ENCODE results near the gene TWF1.
"Not testable (repeated sequence)": the region's sequence is repeated elsewhere in the genome, so short reads cannot be mapped to it uniquely, and the experiment has no call there.

Gene TWF1

DNA sequence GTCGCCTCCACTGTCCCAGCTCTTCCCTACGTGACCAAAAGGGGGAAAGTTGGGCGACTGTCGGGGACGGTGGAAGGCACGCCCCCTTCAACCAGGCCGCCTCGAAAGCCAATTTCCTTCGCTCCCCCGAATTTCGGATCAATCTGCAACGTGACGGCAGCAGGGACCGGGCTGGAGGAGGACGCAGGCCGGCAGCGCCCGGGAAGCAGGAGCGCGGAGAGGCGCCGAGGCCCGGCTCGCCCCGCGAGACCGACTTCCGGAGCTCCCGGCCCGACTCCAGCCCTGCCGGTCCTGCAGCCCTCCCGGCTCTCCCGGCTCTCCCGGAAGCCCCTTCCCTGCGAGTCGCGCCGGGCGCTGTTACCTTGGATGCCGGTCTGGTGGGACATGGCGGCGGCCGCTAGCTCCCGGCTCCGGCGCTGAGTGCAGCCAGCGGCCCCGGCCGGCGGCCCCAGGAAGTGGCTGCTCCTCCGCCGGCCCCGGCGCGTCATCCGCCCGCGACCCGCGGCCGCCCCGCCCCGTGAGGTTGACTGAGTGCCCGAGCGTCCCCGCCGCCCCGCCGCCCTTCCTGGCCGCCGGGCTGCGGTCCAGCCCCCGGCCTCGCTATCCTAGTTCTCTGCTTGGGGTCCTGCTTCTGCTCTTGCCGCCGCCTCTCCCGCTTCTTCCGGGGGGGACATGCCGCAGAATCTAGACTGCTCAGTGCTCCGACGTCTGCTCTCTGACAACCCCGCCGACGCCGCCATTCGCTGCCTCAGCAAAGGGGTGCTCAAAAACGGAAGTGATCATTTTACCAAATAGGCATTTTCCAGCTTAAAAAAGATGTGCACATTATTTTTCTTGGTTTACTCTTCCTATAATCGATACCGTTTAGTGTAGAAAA, at the start of gene TWF1:
Gene TWF1, minus strand, starts transcription at position 458 of the 877 bp plus-strand sequence. Its CDS starts 72 bp downstream, at position 386.
- DNase-seq = peak; percentile 82

DNA sequence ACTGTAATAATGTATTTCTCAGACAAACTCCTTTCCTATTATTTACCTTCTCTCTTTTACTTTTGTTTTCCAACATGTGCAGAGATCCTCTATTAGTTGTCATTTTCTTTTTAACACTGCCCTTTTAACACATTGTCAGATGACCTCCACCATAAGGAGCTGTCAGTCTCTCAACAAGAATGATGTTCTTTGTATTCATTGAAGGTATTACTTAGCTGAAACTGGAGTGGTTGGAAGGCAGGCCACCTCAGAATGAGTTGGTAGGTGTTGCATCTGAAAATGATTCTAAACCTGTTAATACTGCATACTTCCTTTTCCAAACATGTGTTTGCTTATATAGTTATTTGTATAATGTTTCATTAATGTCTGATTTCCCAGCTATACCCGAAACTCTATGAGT, 46.6 kb upstream of the TWF1 start:
- DNase-seq = no peak

DNA sequence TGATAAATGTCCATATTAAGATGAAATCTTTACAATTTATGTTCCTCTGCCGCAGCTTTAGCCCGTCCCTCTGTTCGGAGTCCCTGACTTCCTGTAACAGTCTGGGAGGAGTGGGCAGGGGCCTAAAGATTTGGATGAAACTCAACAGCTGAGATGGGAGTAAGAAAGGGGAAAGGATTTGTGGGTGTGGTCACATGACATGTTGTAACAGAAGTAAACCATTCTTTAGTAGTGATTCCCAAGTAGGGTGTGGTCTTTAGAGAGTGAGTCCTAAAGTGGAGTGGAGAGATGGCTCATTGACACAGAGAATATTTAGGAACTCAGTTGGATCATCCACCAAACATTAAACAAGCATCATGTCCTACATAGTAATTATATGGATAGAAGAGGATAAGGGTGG, 42.7 kb upstream of the TWF1 start:
- no peak for DNase-seq

DNA sequence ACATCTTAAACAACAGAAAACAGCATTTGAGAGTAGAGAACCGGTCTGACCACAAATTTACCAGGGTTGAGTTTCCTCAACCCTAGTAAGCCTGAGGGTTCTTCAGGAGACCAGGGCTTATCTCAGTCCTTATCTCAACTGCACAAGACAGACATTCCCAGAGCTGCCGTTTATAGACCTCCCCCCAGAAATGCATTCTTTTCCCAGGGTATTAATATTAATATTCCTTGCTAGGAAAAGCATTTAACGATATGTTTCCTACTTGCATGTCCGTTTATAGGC, 42.0 kb upstream of the TWF1 start:
- DNase-seq = no peak

DNA sequence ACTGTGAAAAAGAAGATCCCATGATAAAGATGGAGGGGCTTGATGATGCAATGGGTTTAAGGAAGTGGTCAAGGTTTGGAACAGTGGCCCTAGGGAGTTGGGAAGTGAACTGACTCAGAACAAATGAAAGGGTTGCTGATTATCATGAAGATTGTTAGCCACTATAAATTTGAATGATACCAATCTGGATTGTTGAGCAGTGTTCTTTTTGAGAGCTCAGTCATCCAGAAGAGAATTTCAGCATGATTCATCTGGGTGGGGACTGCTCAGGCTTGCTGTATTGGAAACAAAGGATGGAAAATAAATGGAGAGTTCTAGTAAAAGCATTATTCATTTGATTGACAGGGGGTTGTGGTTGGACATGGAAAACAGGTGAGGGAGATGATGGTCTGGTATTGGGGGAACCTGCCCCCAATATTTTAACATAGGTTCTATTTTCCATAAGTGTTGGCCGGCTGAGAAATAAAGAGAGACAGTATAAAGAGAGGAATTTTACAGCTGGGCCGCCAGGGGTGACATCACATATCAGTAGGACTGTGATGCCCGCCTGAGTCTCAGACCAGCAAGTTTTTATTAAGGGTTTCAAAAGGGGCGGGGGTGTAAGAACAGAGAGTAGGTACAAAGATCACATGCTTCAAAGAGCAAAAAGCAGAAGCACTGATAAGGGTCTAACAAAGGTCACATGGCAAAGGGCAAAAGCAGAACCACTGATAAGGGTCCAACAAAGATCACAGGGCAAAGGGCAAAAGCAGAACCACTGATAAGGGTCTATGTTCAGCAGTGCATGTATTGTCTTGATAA, 41.5 kb upstream of the TWF1 start:
- DNase-seq = not testable (repeated sequence)

DNA sequence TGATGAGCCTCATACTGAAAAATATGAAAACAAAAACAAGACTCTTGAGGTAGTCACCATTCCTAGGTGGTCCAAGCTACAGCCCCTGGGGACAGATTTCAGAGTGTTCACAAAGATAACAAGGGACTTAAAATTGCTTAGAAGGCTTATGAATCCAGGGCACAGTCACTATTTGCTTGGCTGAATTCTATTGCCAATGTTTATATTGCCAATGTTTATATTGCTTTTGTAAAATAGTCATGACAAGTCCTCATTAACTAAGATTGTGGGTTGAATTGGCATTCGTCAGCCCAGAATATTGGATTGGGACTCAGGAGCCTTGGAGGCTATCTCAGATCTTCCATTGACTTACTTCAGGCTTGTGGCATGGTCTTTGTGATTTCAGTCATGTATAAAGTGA, 36.1 kb upstream of the TWF1 start:
- DNase-seq = no peak

DNA sequence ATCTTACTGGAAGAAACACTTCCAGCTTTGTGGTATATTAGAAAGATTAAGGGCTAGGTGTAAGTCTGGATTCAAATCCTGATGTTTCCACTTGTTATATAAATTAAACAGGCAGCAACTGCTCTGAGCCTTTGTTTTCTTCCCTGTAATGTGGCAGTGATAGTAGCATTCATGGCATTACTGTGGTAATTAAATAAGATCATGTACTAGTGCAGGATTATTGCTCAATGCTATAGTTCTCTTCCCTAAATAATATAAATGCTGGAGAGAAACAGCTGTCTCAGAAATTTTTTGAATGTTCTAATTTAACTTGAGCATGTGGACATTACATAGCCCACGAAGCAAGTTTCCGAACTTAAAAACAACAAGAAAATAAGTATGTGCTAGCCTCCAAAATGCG, 35.1 kb upstream of the TWF1 start:
- DNase-seq = no peak

DNA sequence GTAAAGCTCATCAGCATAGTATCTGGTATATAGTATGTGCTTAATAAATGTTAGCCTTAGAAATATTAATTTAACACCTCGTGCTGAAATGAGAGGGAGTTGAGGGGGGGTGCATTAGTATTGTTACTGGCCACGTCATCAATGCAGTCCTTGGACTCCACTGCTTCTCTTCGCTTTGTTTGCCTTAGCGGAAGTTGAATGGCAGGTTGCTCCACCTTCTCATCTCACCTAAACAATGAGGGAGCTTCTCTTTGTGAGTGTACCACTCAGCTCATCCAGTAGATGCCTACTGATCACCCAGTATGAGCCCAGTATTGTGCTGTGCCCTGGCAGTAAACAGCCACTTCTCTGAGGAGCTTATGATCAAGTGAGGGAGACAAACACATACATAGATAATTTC, 34.2 kb upstream of the TWF1 start:
- DNase-seq = no peak

DNA sequence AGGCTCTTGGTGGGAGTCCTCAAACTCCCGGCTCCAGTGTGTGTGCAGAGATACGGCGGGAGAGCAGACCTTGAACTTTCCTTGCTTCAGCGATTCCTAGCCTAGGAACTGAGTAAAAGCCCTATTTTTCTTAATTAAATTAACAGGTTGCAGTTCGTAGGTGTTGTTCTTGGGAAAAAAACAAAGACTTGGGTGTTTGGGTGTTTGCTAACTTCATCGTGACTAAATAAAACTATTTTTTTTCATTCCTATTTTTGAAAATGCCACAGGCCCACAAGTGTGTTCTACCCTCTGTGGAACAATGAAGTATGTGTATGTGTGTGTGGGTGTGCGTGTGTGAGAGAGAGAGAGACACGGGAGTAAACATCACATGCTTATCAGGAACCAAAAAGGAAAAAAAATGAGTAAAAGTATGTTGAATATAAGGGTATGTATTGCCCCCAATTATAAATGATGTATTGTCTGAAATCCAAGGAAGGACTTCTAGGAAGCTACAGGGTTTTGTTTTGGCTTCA, 30.4 kb upstream of the TWF1 start:
- no peak for DNase-seq

DNA sequence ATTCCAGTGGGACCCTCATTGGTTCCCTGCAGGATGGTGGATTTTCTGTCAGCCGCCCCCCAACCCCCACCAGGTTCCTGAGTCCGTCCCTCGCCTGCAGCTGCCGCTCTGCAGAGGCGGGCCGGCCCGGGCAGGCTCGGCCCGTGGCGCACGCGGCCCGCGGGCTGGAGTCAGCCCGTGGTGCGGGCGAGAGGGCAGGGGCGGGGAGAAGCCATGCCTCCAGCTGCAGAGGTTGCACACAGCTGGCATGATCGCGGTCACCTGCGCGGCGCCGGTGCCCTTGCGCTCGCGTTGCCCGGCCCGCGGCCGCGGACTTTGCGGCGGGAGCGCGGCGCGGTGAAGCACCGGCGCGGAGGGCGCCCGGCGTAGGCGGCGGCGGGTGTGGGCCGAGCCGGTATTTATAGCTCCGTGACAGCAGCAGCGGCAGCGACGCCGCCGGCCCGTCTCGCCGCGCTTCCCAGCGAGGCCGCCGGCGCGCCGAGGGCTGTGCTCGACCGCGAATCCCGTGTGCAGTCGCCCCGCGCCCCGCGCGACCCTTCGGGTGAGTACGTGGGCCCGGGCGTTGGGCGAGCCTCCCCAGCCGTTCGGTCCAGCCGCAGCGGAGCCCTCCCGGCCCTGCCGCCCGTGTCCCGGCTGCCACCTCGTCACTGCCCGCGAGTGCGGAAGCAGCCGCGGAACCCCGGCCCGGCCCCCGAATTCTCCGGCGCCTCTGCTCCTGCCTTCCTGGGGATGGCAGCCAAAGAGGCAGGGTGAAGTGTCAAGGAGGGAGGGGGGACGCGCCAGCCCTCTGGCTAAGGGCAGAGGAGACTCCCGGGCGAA, 29.7 kb upstream of the TWF1 start, which contains the start of gene TMEM117:
Gene TMEM117, plus strand, starts transcription at position 426 of the 819 bp plus-strand sequence.
- peak; percentile 47 for DNase-seq

DNA sequence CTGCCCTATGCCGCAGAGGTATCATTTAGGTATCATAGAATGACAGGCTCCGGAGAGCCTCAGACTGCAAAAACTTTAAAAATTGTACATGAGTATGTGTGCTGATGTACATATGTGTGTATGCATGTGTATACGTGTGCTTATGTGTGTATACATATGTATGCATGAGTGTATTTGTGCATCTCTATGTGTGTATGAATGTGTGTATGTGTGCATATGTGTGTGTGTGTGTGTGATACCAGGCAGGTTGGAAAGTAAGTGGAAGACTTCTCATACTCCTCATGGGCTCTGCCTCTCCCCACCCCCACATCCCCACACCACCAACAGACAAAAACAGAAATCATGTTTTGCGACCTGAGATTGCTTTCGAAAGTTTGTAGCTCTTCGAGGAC, 29.1 kb upstream of the TWF1 start:
- DNase-seq = no peak

DNA sequence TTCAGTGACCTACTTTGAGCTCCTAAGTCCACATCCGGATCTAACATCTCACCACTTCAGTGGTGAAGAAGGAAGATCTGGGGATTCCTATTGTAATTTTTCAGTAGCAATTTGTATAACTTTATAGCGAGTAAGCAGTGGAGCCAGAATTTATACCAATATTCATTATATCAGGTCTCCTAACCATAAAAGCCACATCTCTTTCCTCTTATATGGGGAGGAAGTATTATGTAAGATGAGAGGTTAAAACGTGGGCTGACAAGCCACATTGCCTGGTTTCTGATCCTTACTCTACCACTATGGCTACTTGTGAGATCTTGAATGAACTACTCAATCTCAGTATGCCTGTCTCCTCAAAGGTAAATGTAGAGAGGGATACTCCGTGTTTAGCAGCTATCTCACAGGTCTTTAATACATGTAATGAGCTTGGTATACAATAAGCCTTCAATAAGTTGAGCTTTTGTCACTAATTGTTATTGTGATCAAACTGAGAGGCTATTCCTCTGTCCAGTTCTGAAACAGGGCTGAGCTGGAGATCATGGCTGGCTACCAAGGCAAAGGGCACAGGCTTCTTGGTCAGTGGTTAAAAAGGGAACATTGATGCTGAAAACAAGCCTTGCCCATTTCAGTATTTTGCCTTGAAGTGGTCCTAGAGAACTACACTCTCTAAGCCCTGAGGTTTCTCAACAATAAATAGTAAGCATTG, 26.5 kb upstream of the TWF1 start:
- DNase-seq = no peak

DNA sequence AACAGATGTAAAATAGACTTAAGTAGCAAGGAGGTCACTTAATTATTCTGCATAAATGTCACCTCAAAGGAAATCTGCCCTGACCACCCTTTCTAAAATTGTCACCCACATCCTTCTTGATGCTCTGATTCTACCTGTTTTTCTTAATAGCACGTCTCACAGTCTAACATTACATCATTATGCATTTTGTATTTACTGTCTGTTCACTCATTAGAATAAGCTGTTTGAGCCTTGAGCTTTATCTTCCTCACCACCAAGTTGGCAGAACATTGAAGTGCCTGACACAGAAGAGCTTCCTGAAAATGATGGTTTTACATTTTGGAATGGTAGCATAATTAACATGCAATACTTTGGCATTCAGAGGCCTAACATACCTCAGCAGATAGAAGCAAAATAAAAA, 21.0 kb upstream of the TWF1 start:
- no peak for DNase-seq

DNA sequence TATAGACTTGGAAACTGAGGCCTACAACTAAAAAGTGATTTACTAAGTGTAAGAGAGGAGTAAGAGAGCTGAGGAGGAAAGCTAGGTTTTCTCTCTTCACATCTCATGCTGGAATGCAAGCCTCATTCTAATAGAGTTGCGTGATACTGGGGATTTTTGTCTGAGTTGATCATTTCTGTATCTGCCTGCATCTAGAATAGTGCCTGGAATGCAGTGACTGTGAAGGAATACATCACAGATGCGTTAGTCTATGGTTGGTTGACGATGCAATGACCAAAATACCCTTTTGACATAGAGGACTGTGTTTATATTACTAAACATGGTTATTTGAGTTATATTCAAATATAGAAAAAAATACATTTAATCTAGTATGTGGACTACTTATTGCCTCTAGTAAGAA, 20.6 kb upstream of the TWF1 start:
- no peak for DNase-seq

DNA sequence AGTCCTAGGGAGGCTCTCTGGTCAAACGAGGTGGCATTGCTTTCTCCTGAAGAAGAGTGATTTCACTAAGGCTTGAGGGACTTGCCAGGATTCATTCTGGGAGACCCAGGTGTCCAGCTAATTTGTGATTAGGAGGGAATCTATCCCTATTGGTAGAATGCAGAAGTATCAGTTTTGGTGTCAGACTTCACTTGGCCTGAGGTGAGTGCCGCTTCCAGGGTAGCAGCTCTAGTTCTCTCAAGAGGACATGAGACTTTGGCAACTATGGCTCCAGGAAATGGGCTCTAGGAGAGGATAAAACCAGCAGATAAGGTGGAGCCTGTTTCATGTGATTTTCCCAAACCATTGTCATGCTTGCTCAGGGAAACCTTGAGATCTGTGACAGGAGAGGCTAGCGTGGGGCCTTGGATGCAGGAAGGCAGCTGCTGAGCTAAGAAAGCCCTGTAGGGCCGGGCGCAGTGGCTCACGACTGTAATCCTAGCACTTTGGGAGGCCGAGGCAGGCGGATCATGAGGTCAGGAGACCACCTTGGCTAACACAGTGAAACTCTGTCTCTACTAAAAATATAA, 18.2 kb upstream of the TWF1 start:
- DNase-seq = no peak

DNA sequence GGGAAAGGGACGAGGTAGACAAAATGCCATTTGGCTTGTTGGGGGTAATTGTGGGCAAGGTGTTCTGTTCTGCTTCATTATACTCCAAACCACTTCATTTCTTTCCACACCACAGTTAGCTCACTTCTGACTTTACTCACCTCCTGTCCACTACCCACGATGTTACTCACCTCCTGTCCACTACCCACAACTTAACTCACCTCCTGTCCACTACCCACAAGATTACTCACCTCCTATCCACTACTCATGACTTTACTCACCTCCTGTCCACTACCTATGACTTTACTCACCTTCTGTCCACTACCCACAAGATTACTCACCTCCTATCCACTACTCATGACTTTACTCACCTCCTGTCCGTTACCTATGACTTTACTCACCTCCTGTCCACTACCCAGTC, 10.1 kb upstream of the TWF1 start:
- no peak for DNase-seq

DNA sequence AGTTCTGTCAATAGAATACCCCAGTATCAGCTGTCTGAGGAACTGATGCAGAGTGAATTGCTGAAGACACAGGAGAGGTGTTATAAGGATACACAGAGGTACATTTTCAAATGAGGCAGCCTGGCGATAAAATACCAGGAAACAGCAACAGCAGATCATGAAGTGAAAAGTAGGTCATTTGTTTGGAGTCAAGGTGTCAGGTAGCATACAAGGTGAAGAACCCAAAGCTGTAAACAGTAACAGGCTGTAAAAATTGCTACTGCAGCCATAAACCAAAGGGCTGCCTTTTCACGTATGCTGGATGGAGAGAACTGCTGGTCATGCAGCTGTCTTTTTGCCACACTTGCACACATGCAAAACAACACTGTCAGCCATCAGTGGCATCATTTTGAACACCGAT, 9.3 kb upstream of the TWF1 start:
- DNase-seq = no peak

DNA sequence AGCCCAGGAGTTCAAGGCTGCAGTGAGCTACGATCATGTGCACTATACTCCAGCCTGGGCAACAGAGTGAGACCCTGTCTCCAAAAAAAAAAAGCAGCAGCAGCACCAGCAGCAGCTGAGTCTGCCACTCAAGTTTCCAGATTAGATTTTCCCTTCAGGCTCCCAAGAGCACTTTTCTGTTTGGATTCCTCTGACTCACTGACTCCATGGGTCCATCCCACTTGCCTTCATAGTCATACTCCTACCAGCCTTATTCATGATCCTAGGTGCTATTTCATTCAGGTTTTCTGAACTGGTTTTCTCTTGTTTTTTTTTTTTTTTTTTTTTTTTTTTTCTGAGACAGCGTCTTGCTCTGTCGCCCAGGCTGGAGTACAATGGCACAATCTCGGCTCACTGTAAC, 6.8 kb upstream of the TWF1 start:
- no peak for DNase-seq

DNA sequence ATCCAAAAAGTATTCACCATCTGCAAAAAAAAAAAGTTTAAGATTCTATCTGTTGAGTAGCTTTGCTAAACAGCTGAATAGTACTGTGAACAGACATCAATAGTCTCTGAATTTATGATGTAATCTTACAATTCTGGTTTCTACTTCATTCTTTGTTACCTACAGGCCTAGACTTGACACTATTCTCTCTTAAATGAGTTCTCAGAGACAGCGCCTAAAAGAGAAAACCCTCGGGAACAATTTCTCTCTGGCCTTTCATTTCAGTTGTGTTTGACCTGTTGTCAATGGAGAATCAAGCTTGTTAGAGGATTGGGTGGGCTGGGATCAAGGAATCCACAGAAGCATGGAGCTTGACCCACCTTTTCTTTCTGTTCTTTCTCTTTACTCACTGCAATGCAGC, 5.9 kb upstream of the TWF1 start:
- DNase-seq = no peak

DNA sequence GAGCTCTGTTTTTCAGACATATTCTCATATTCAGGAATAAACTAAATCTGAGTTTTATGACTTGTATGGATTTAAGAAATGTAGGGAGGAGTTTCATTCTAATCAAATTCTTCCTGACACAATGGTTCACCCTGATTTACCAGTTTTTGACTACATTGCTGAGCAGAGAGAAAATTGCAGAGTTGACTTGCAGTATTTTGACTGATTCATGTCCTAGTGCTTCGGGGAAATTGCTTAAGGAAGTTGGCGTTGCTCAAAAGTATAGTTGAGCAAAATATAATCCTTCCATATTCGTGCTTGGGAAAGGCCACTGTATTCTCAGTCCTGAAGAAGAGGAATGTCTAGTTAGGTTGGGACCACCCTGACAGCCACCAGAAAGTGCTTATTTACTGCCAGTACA, 1.3 kb upstream of the TWF1 start:
- DNase-seq = no peak

DNA sequence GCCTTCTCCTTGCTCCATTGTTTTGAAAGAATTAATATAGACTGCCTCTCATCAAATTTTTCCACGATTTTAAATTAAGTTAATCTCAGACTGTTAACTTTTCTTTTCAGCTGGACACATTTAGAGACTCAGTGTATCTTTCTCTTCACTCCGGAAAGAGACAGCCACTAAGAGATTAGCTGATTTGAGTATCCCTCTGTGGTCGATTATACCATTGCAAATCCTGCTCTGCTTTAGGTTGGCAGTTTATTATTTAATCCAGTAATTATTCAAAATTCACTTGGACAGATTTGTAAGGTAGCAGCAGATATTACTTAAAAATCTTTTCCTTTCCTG, 588 bp upstream of the TWF1 start:
- DNase-seq = no peak

DNA sequence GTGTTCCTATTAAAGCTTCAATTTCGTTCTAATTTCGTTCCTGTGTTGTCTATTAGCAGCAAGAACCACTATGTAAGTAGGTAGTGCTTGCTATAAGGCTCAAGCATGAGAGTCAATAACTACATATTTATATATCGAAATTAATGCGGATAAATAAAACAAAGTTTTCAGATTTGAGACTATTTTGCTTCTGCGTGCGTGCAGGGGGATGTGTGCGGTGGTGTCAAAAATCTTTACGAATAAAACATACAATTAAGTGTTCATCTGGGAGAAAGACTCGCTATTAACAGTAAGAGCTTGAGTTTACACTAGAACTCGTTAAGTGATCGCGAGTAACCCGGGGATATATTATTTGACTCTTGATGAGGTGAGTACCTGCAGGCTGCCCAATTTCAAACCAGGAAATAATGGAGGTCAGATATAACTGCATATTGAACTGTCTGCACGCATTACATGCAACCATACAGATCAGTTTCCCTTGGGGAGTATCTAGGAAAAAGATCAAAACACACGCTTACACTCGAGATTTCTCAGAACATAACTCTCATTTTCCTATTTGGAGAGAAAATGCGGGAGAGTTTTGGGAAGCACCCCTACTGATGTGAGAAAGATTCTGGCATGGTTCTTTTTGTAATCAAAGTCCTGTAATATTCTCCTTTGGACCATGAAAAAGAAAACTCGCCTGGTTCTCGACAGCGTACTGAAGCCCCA, 813 bp downstream of the TWF1 start:
- DNase-seq = no peak

Measured in CD4-positive, alpha-beta T cell treated with Interferon gamma for 1 hour (primary cell).